ENCODE measurements around the gene PAPLN. TPM values are rescaled to one million over a fixed set of nuclear protein-coding genes. Genes with fewer than 3 reads are reported as not detected.
"Not testable (repeated sequence)": the region's sequence is repeated elsewhere in the genome, so short reads cannot be mapped to it uniquely, and the experiment has no call there.

The PAPLN gene
- total and polyA plus RNA-seq, 2 donors from 2014 or later: 19.1 to 132 TPM

DNA sequence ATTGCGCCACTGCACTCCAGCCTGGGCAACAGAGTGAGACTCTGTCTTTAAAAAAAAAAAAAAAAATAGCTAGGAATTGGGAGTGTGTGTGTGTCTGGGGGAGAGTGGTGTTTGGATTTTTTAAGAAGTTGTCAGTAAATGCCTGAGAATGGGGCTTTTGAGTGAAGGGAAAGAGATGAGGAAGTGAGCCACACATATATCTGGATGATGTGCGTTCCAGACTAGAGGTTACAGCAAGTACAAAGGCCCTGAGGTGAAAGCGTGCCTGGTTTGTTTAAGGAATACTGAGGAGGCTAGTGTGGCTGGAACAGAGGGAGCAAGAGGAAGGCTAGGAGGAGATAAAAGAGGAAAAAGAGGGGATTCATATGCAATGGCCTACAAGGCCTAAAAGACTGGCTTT is 70.0 kb downstream of the PAPLN start:
- Histone ChIP-seq H3K4me3 (ENCODE audit: low read length in 3 of 3) (no peak overlapping the region), H3K36me3 (ENCODE audit: control insufficient read depth in 2 of 3, insufficient read depth in 3 of 3, low read length in 3 of 3) (no peaks in the 10 kb centered on the region), H3K9me3 (ENCODE audit: control insufficient read depth in 2 of 3, insufficient read depth in 1 of 3, low read length in 3 of 3) (no peaks in the 10 kb centered on the region), H3K27me3 (ENCODE audit: control insufficient read depth, insufficient read depth, low read length) (no peaks in the 10 kb centered on the region), H3K4me1 (ENCODE audit: control insufficient read depth in 2 of 3, insufficient read depth in 2 of 3, low read depth in 1 of 3, low read length in 3 of 3) (no peaks in the 10 kb centered on the region), H3K27ac (ENCODE audit: low read depth in 2 of 2, low read length in 2 of 2) (no peak overlapping the region), H3K9ac (ENCODE audit: low read length in 3 of 3) (no peak overlapping the region)
- no peak for DNase-seq
- FAIRE-seq: no peak
- TF ChIP-seq, protein P1, sequence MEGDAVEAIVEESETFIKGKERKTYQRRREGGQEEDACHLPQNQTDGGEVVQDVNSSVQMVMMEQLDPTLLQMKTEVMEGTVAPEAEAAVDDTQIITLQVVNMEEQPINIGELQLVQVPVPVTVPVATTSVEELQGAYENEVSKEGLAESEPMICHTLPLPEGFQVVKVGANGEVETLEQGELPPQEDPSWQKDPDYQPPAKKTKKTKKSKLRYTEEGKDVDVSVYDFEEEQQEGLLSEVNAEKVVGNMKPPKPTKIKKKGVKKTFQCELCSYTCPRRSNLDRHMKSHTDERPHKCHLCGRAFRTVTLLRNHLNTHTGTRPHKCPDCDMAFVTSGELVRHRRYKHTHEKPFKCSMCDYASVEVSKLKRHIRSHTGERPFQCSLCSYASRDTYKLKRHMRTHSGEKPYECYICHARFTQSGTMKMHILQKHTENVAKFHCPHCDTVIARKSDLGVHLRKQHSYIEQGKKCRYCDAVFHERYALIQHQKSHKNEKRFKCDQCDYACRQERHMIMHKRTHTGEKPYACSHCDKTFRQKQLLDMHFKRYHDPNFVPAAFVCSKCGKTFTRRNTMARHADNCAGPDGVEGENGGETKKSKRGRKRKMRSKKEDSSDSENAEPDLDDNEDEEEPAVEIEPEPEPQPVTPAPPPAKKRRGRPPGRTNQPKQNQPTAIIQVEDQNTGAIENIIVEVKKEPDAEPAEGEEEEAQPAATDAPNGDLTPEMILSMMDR (IDR thresholded peaks at IDR 0.05; ENCODE audit: borderline replicate concordance, extremely low read depth, insufficient read depth): no peak
- intact Hi-C loops (cut with DNase I): loop anchor here (10.0 kb wide), 1 partner anchor 158 kb away; no protein-coding TSS in a partner anchor

- not testable (repeated sequence) for H3K36me3 ChIP-seq (ENCODE audit: control insufficient read depth in 2 of 3, insufficient read depth in 3 of 3, low read length in 3 of 3); H3K27me3 ChIP-seq (ENCODE audit: control insufficient read depth, insufficient read depth, low read length); FAIRE-seq; H3K9ac ChIP-seq (ENCODE audit: low read length in 3 of 3); H3K27ac ChIP-seq (ENCODE audit: low read depth in 2 of 2, low read length in 2 of 2); DNase-seq; H3K4me3 ChIP-seq (ENCODE audit: low read length in 3 of 3); H3K4me1 ChIP-seq (ENCODE audit: control insufficient read depth in 2 of 3, insufficient read depth in 2 of 3, low read depth in 1 of 3, low read length in 3 of 3); H3K9me3 ChIP-seq (ENCODE audit: control insufficient read depth in 2 of 3, insufficient read depth in 1 of 3, low read length in 3 of 3)
- intact Hi-C loops (cut with DNase I): loop anchor here (10.0 kb wide), 1 partner anchor 156 kb away; no protein-coding TSS in a partner anchor
These were observed 71.9 kb downstream of the PAPLN start for GRCh38 chr14:73309207-73309606.

GRCh38 chr14:73311708-73312030 is 74.4 kb downstream of the PAPLN start:
- no peak for DNase-seq
- Histone ChIP-seq H3K4me3 (ENCODE audit: low read length in 3 of 3) (no peak overlapping the region), H3K9ac (ENCODE audit: low read length in 3 of 3) (no peak overlapping the region), H3K4me1 (ENCODE audit: control insufficient read depth in 2 of 3, insufficient read depth in 2 of 3, low read depth in 1 of 3, low read length in 3 of 3) (no peaks in the 10 kb centered on the region), H3K36me3 (ENCODE audit: control insufficient read depth in 2 of 3, insufficient read depth in 3 of 3, low read length in 3 of 3) (no peaks in the 10 kb centered on the region), H3K27ac (ENCODE audit: low read depth in 2 of 2, low read length in 2 of 2) (peak overlapping the region in 1 of 2 donors; percentile 54), H3K9me3 (ENCODE audit: control insufficient read depth in 2 of 3, insufficient read depth in 1 of 3, low read length in 3 of 3) (no peaks in the 10 kb centered on the region), H3K27me3 (ENCODE audit: control insufficient read depth, insufficient read depth, low read length) (no peaks in the 10 kb centered on the region)
- no peak for FAIRE-seq
- intact Hi-C loops (cut with DNase I): no loop called here
- TF ChIP-seq, protein P1 (IDR thresholded peaks at IDR 0.05; ENCODE audit: borderline replicate concordance, extremely low read depth, insufficient read depth): no peak

GRCh38 chr14:73312687-73313086 is 75.4 kb downstream of the PAPLN start:
- Histone ChIP-seq H3K4me3 (ENCODE audit: low read length in 3 of 3) (no peak overlapping the region), H3K27ac (ENCODE audit: low read depth in 2 of 2, low read length in 2 of 2) (no peak overlapping the region), H3K4me1 (ENCODE audit: control insufficient read depth in 2 of 3, insufficient read depth in 2 of 3, low read depth in 1 of 3, low read length in 3 of 3) (no peaks in the 10 kb centered on the region), H3K27me3 (ENCODE audit: control insufficient read depth, insufficient read depth, low read length) (no peaks in the 10 kb centered on the region), H3K36me3 (ENCODE audit: control insufficient read depth in 2 of 3, insufficient read depth in 3 of 3, low read length in 3 of 3) (no peaks in the 10 kb centered on the region), H3K9me3 (ENCODE audit: control insufficient read depth in 2 of 3, insufficient read depth in 1 of 3, low read length in 3 of 3) (no peaks in the 10 kb centered on the region), H3K9ac (ENCODE audit: low read length in 3 of 3) (no peak overlapping the region)
- no peak for DNase-seq
- FAIRE-seq: no peak
- TF ChIP-seq, protein P1 (IDR thresholded peaks at IDR 0.05; ENCODE audit: borderline replicate concordance, extremely low read depth, insufficient read depth): no peak
- intact Hi-C loops (cut with DNase I): no loop called here

All from kidney (tissue), 14 donors.